Measurements from ENCODE around the gene HDAC10. TPM values are rescaled to one million over a fixed set of nuclear protein-coding genes. Genes with fewer than 3 reads are reported as not detected.

The HDAC10 gene
- total RNA-seq, 4 donors from 2014 or later: 41.2 to 105 (median 55.4) TPM

- DNase-seq (ENCODE audit: low spot score in 2 of 2): no peak
- H3K27ac ChIP-seq: no peak overlapping the region
- no peak for TF ChIP-seq POLR2A (IDR thresholded peaks at IDR 0.05)
- TF ChIP-seq CTCF (IDR thresholded peaks at IDR 0.05): no peak
- TF ChIP-seq EP300 (IDR thresholded peaks at IDR 0.05): no peak
- H3K27me3 ChIP-seq: no peaks in the 10 kb centered on the region
- 92 to 96% methylated on average over 19 to 25 of the region's 34 CpGs for WGBS, 2 donors
- no peaks in the 10 kb centered on the region for H3K9me3 ChIP-seq
- H3K4me3 ChIP-seq: no peak overlapping the region
- peaks cover 0 to 25% (median 0%) of the 10 kb centered on the region in 4 donors for H3K4me1 ChIP-seq
- H3K36me3 ChIP-seq: peaks cover 24 to 97% (median 45%) of the 10 kb centered on the region in 3 donors
Measured at GRCh38 chr22:50285568-50286229, 34.6 kb upstream of the HDAC10 start.

GRCh38 chr22:50284479-50284878 lies 33.4 kb upstream of the HDAC10 start:
- Histone ChIP-seq H3K27ac (no peak overlapping the region), H3K9me3 (no peaks in the 10 kb centered on the region), H3K4me1 (peaks cover 0 to 18% (median 0%) of the 10 kb centered on the region in 4 donors), H3K27me3 (no peaks in the 10 kb centered on the region), H3K36me3 (peaks cover 28 to 97% (median 45%) of the 10 kb centered on the region in 3 donors), H3K4me3 (no peak overlapping the region)
- TF ChIP-seq EP300 (IDR thresholded peaks at IDR 0.05) (no peak), POLR2A (IDR thresholded peaks at IDR 0.05) (no peak), CTCF (IDR thresholded peaks at IDR 0.05) (no peak)
- no peak for DNase-seq (ENCODE audit: low spot score in 2 of 2)
- 81 to 94% methylated on average over 4 to 6 of the region's 13 CpGs for WGBS, 2 donors

GRCh38 chr22:50283821-50284220 lies 32.8 kb upstream of the HDAC10 start:
- no peaks in the 10 kb centered on the region for H3K9me3 ChIP-seq
- H3K4me3 ChIP-seq: no peak overlapping the region
- H3K27ac ChIP-seq: no peak overlapping the region
- TF ChIP-seq EP300 (IDR thresholded peaks at IDR 0.05): no peak
- peaks cover 25 to 97% (median 40%) of the 10 kb centered on the region in 3 donors for H3K36me3 ChIP-seq
- H3K27me3 ChIP-seq: no peaks in the 10 kb centered on the region
- DNase-seq (ENCODE audit: low spot score in 2 of 2): no peak
- peaks cover 0 to 12% (median 0%) of the 10 kb centered on the region in 4 donors for H3K4me1 ChIP-seq
- WGBS, 2 donors: 92 to 93% methylated on average over 25 to 30 of the region's 30 CpGs

GRCh38 chr22:50282361-50283155 lies 31.5 kb upstream of the HDAC10 start:
- H3K4me1 ChIP-seq: peaks cover 0 to 6% (median 0%) of the 10 kb centered on the region in 4 donors
- H3K36me3 ChIP-seq: peaks cover 15 to 97% (median 31%) of the 10 kb centered on the region in 3 donors
- DNase-seq (ENCODE audit: low spot score in 2 of 2): no peak
- H3K27ac ChIP-seq: no peak overlapping the region
- H3K4me3 ChIP-seq: no peak overlapping the region
- no peaks in the 10 kb centered on the region for H3K9me3 ChIP-seq
- WGBS, 2 donors: 79 to 88% methylated on average over 26 to 39 of the region's 45 CpGs
- TF ChIP-seq POLR2A (IDR thresholded peaks at IDR 0.05) (no peak), EP300 (IDR thresholded peaks at IDR 0.05) (no peak), CTCF (IDR thresholded peaks at IDR 0.05) (no peak)
- H3K27me3 ChIP-seq: no peaks in the 10 kb centered on the region

GRCh38 chr22:50281957-50282356 lies 30.9 kb upstream of the HDAC10 start:
- Histone ChIP-seq H3K4me1 (peaks cover 0 to 6% (median 0%) of the 10 kb centered on the region in 4 donors), H3K27me3 (no peaks in the 10 kb centered on the region), H3K9me3 (no peaks in the 10 kb centered on the region), H3K27ac (no peak overlapping the region), H3K4me3 (no peak overlapping the region), H3K36me3 (peaks cover 13 to 97% (median 31%) of the 10 kb centered on the region in 3 donors)
- DNase-seq (ENCODE audit: low spot score in 2 of 2): no peak
- 86 to 100% methylated on average over 5 to 13 of the region's 25 CpGs for WGBS, 2 donors
- TF ChIP-seq EP300 (IDR thresholded peaks at IDR 0.05) (no peak), CTCF (IDR thresholded peaks at IDR 0.05) (no peak), POLR2A (IDR thresholded peaks at IDR 0.05) (no peak)

Measured in tibial nerve (tissue), 4 donors.